Uterus (tissue), 4 donors: Measurements from ENCODE around the gene KCNH5. TPM values are rescaled to one million over a fixed set of nuclear protein-coding genes. Genes with fewer than 3 reads are reported as not detected.

Source experiments
- DNase-seq, 2 donors: peaks; one replicate each; pipeline ENCODE4 v3.0.0-alpha.2; 2019 to 2020
- H3K27ac ChIP-seq, 2 donors: fragments of 200-600 bp; sonication (generic); 1 replicate in 1 of 2; 2 replicates in 1 of 2; pipeline ENCODE4 v1.5.1; 2016 to 2018
- H3K27me3 ChIP-seq, 2 donors: fragments of 200-600 bp; sonication (generic); one replicate each; pipeline ENCODE4 v1.5.1; 2018 to 2019; ENCODE audit warnings: control low read depth in 1 of 2
- H3K36me3 ChIP-seq, 2 donors: fragments of 200-600 bp; sonication (generic); one replicate each; pipeline ENCODE4 v1.5.1; 2019; ENCODE audit warnings: control low read depth in 1 of 2
- H3K4me1 ChIP-seq, 2 donors: fragments of 200-600 bp; sonication (generic); one replicate each; pipeline ENCODE4 v1.5.1; 2018 to 2019; ENCODE audit warnings: control low read depth in 1 of 2
- H3K4me3 ChIP-seq, 2 donors: fragments of 200-600 bp; sonication (generic); 1 replicate in 1 of 2; 2 replicates in 1 of 2; pipeline ENCODE4 v1.5.1; 2018 to 2019; ENCODE audit warnings: mild to moderate bottlenecking in 1 of 2
- H3K9me3 ChIP-seq, 2 donors: fragments of 200-600 bp; sonication (generic); one replicate each; pipeline ENCODE4 v1.5.1; 2019; ENCODE audit warnings: control low read depth in 1 of 2
- CTCF ChIP-seq, 4 experiments: fragments of 200-600 bp in 2 of 4; fragments of 450-650 bp in 2 of 4; sonication (generic) in 2 of 4; IDR thresholded peaks; one replicate each; pipeline ENCODE4 v1.5.1; 2016 to 2019; ENCODE audit warnings: antibody characterized with exemption in 4 of 4, mild to moderate bottlenecking in 2 of 4, moderate library complexity in 1 of 4
- POLR2A ChIP-seq, 2 donors: fragments of 450-650 bp; IDR thresholded peaks; one replicate each; pipeline ENCODE4 v1.6.1; 2016; ENCODE audit warnings: antibody characterized with exemption in 2 of 2, mild to moderate bottlenecking in 1 of 2, moderate library complexity in 1 of 2
- intact Hi-C: fragments of 100-400 bp; cut with DNase I; formaldehyde crosslinking; loops from one replicate; pipeline ENCODE4 v1.15.1; 2023; ENCODE audit warnings: low total_unique reads
- total RNA-seq, 4 donors: library from RNA; depleted of rRNA in 3 of 4; stranded (reverse); fragments of >200 nt in 3 of 4; gene quantifications; one replicate each; pipeline versions ENCODE4 v1.1.0 to v1.2.4, GENCODE V29; 2014 to 2023
- donor health status: DM: yes; HTN: yes; CAD: no.

The KCNH5 gene
- total RNA-seq, 4 donors from 2014 or later: 0.09 to 1.6 (median 0.29) TPM; not detected in 1

GRCh38 chr14:62736048-62737043 lies 308.9 kb downstream of the KCNH5 start:
- intact Hi-C loops: loop anchor here (1.0 kb wide), 1 partner anchor 15 kb away; no protein-coding TSS in a partner anchor
- H3K27me3 ChIP-seq: no peaks in the 10 kb centered on the region
- no peak overlapping the region for H3K27ac ChIP-seq
- H3K4me3 ChIP-seq: no peak overlapping the region
- no peaks in the 10 kb centered on the region for H3K36me3 ChIP-seq
- TF ChIP-seq POLR2A (IDR thresholded peaks at IDR 0.05) (no peak), CTCF (IDR thresholded peaks at IDR 0.05) (no peak)
- H3K4me1 ChIP-seq: no peaks in the 10 kb centered on the region
- no peak for DNase-seq
- no peaks in the 10 kb centered on the region for H3K9me3 ChIP-seq

GRCh38 chr14:62734831-62735230 lies 310.4 kb downstream of the KCNH5 start:
- no peaks in the 10 kb centered on the region for H3K4me1 ChIP-seq
- no peak for DNase-seq
- no peak overlapping the region for H3K27ac ChIP-seq
- no peak for TF ChIP-seq CTCF (IDR thresholded peaks at IDR 0.05)
- TF ChIP-seq POLR2A (IDR thresholded peaks at IDR 0.05): no peak
- H3K4me3 ChIP-seq: no peak overlapping the region
- H3K9me3 ChIP-seq: no peaks in the 10 kb centered on the region
- intact Hi-C loops: no loop called here
- no peaks in the 10 kb centered on the region for H3K27me3 ChIP-seq
- no peaks in the 10 kb centered on the region for H3K36me3 ChIP-seq

- Histone ChIP-seq H3K9me3 (no peaks in the 10 kb centered on the region), H3K4me3 (no peak overlapping the region), H3K4me1 (no peaks in the 10 kb centered on the region), H3K36me3 (no peaks in the 10 kb centered on the region), H3K27me3 (no peaks in the 10 kb centered on the region), H3K27ac (no peak overlapping the region)
- DNase-seq: no peak
- intact Hi-C loops: no loop called here
- no peak for TF ChIP-seq POLR2A (IDR thresholded peaks at IDR 0.05)
- TF ChIP-seq CTCF (IDR thresholded peaks at IDR 0.05): no peak
Measured at GRCh38 chr14:62722406-62722805, 322.9 kb downstream of the KCNH5 start.

- no peaks in the 10 kb centered on the region for H3K36me3 ChIP-seq
- TF ChIP-seq CTCF (IDR thresholded peaks at IDR 0.05) (no peak), POLR2A (IDR thresholded peaks at IDR 0.05) (no peak)
- no peaks in the 10 kb centered on the region for H3K27me3 ChIP-seq
- DNase-seq: no peak
- H3K4me3 ChIP-seq: no peak overlapping the region
- H3K9me3 ChIP-seq: no peaks in the 10 kb centered on the region
- H3K4me1 ChIP-seq: no peaks in the 10 kb centered on the region
- intact Hi-C loops: no loop called here
- H3K27ac ChIP-seq: no peak overlapping the region
Measured at GRCh38 chr14:62718629-62719028, 326.6 kb downstream of the KCNH5 start.

GRCh38 chr14:62711351-62712023 lies 333.8 kb downstream of the KCNH5 start:
- Histone ChIP-seq H3K27ac (no peak overlapping the region), H3K9me3 (no peaks in the 10 kb centered on the region), H3K4me3 (no peak overlapping the region), H3K36me3 (no peaks in the 10 kb centered on the region), H3K4me1 (no peaks in the 10 kb centered on the region), H3K27me3 (no peaks in the 10 kb centered on the region)
- DNase-seq: no peak
- TF ChIP-seq CTCF (IDR thresholded peaks at IDR 0.05): no peak
- TF ChIP-seq POLR2A (IDR thresholded peaks at IDR 0.05): no peak
- intact Hi-C loops: no loop called here
